ENCODE results near the gene CYLD. TPM values are rescaled to one million over a fixed set of nuclear protein-coding genes. Genes with fewer than 3 reads are reported as not detected.
A peak's percentile ranks its signal among the peaks of the same experiment; 100 is the strongest.

The CYLD gene
- total RNA-seq, 1 experiment from 2014 or later, result 5.2 TPM

DNA sequence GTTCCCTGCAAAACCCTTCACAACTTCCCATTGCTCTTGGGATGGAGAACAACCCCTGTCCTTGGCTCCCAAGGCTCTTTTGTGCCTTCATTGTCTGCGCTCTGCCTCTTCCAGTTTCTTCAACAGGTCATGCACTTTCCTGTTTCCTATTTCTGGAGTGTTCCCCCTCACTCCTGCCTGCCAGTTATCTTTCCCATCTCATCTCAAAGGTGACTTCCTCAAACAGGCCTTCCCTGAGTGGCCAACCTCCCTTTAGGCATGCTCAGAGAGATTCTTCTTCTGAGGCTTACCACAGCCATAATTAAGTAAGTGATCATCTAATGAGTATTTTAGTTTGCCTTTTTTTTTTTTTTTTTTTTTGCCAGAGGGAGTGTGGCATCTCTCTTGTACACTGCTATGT is 2.9 kb upstream of the CYLD start:
- DNase-seq (ENCODE audit: low spot score), result no peak

- DNase-seq (ENCODE audit: low spot score), result no peak
Measured at GRCh38 chr16:50740736-50741135, 1.1 kb upstream of the CYLD start.

DNA sequence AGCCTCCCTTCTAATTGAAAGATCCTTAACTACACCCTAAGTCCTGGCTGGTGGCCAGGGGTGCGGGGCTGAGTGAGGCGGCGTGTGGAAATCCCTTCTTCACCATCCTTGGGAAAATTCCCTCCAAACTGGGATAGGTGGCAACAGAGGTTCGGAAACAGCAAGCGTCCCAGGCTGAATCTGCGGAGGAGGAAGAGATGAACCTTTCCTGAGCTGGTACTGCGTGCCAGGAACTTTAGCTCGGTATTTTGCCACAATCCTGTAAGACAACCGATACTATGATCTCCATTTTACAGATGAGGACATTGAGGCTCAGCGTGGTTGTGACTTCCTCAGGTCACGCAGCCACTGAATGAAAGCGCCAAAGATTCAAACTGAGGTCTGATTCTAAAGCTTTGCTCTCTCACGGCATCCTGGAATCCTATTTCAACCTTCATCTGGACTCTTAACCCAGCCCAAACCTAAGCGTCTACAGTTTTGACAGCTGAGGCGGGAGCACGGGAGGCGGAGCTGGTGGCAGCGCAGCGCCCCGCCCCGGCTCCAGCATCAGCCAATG is 583 bp upstream of the CYLD start:
- DNase-seq (ENCODE audit: low spot score), result no peak

GRCh38 chr16:50742576-50743200 is 802 bp downstream of the CYLD start:
- no peak for DNase-seq (ENCODE audit: low spot score)

DNA sequence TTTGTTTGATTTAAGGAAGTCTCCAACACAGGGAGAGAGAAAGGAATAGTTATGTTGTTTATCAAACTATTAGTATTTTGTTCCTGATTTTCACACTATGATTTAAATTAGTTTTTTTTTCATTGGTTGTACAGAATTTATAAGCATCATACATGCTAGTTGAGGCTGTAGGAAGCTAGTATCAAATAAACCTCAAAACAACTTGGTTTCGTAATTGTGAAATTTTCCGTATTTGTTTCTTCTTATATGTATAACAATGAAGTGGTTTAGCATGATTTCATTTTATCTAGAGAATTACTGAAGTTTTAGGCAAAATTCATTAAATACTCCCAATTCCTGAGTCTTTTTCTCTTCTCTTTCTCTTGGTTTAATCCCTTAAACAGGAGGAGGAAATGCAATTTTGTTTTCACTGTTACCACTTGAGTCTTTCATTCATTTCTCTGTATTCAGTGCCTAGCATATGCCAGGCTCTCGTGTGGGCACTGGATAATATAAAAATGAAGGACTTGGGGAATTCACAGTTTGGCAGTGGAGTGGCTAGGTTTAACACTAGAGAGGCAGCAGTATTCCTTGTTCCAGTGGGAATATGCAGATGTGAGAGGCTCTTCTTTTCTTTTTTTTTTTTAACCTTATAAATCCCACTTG is 1.8 kb downstream of the CYLD start:
- no peak for DNase-seq (ENCODE audit: low spot score)

GRCh38 chr16:50744881-50745280 is 3.0 kb downstream of the CYLD start:
- no peak for DNase-seq (ENCODE audit: low spot score)

- DNase-seq (ENCODE audit: low spot score), result no peak
Measured at GRCh38 chr16:50745940-50746339, 4.1 kb downstream of the CYLD start.

- DNase-seq (ENCODE audit: low spot score), result peak; percentile 24
Measured at GRCh38 chr16:50747207-50747956, 5.5 kb downstream of the CYLD start.

DNA sequence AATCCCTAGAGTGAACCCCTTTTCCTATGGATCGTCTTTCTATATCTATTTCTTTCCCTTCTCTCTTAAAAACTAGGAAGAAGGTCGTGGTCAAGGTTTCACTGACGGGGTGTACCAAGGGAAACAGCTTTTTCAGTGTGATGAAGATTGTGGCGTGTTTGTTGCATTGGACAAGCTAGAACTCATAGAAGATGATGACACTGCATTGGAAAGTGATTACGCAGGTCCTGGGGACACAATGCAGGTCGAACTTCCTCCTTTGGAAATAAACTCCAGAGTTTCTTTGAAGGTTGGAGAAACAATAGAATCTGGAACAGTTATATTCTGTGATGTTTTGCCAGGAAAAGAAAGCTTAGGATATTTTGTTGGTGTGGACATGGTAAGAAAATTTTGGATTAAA is 9.6 kb downstream of the CYLD start:
- DNase-seq (ENCODE audit: low spot score), result no peak

DNA sequence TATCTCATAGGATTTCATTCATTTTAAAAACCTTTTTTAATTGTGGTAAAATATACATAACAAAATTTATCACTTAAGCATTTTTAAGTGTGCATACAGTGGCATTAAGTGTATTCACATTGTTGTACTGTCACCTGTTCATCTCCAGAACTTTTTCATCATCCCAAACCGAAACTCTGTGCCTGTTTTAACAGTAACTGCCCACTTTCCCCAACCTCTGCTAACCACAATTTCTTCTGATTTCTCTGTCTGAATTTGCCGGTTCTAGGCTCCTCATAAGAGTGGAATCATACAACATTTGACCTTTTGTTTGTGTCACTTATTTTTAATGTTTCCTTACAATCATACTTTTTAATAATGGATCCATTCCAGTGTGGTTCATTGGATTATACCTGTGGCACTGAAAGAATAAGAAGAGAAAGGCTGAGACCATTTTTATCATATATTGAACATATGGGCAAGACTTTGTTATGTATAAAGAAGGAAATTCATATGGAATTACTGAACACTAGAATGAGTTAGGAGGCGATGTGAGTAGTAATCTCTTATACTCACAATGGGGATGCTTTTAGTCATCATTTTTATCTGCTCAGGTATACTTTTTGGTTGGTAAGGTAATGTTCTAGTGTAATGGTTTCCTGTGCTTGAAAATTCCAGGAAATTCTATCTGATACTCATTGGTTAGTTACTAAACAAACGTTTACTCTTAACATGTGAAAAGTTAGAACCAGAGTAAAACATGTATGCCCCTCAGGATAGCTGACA is 10.8 kb downstream of the CYLD start:
- DNase-seq (ENCODE audit: low spot score), result no peak

DNA sequence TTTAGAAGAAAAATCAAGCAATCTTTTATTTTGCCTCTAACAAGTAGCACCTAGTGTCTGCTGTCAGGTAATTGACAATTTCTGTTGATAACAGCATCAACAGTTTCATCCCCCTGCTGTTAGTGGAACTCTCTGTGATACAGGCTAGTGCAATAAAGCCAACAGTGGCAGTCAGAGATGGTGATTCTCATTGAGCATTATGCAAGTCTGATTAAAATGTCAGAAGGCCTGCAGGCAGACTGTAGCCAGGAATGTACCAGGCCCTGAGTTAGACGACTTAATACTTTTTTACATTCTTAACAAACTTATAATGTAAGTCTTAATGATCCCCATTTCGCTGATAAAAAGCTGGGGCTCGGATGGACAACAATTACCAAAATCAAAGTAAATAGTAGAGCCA is 14.6 kb downstream of the CYLD start:
- no peak for DNase-seq (ENCODE audit: low spot score)

GRCh38 chr16:50761267-50761666 is 19.4 kb downstream of the CYLD start:
- no peak for DNase-seq (ENCODE audit: low spot score)

DNA sequence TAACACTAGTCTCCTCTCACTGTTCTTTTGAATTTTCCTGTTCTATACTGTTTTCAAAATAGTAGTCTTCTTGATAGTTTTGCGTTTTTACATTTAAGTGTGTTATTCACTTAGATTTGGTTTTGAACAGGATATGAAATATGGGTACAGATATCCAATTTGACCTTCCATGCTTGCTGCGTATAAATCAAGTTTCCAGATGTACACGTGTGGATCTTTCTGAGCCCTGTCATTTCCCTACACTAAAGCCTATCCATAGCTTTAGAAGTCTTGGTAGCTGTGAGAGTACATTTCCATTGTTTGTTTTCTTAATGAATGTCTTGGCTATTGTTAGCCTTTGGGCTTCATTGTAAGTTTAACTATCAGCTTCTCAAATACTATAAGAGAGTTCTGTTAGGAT is 20.4 kb downstream of the CYLD start:
- DNase-seq (ENCODE audit: low spot score), result no peak

DNA sequence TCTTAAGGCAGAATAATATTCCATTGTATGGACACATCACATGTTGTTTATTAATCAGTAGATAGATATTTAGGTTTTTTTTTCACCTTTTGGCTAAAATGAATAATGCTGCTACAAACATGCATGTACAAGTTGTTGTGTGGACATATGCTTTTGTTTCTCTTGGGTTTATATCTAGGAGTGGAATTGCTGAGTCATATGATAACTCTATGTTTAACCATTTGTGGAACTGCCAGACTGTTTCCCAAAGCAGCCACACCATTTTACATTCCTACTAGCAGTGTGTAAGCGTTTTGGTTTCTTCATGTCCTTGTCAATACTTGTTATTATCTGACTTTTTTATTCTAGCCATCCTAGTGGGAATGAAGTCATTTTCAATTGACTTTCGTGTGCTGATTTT is 21.3 kb downstream of the CYLD start:
- DNase-seq (ENCODE audit: low spot score), result no peak

DNA sequence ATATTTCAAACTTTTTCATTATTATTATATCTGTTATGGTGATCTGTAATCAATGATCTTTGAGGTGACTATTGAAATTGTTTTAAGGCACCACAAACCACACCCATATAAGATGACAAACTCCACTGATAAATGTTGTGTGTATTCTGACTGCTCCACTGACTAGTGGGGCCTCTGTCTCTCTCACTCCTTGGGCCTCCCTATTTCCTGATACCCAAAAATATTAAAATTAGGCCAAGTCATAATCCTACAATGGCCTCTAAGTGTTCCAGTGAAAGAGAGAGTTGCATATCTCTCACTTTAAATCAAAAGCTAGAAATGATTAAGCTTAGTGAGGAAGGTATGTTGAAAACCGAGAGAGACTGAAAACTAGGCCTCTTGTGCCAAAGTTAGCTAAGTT is 23.4 kb downstream of the CYLD start:
- no peak for DNase-seq (ENCODE audit: low spot score)

GRCh38 chr16:50765861-50766260 is 24.0 kb downstream of the CYLD start:
- no peak for DNase-seq (ENCODE audit: low spot score)

DNA sequence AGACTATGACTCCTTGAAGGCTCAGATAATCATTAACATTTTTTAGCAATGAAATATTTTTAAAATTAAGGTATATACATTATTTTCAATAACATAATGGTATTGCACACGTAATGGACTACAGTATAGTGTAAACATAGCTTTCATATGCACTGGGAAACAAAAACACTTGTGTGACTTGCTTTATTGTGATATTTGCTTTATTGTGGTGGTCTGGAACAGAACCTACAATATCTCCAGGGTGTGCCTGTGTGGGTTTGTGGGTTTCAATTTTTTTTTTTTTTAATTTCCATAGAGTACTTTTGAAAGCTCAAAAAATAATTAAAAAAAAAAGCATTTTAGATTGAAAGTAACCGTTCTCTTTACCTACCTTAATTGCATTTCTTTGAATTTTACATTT is 25.3 kb downstream of the CYLD start:
- DNase-seq (ENCODE audit: low spot score), result no peak

DNA sequence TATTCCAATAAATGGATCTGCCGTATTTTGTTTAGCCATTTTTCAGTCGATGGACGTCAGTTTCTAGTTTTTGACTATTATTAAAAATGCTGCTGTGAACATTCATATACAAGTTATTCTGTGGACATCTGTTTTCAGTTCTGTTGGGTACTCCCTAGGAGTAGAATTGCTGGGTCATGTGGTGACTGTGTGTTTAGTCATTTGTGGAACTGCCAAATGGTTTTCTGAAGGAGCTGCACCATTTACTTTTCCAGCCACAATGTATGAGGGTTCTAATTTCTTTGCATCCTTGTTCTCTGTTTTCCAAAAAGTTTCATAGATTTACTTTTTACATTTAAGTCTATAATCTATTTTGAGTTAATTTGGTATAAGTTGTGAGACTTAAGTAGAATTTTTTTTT is 29.5 kb downstream of the CYLD start:
- no peak for DNase-seq (ENCODE audit: low spot score)

DNA sequence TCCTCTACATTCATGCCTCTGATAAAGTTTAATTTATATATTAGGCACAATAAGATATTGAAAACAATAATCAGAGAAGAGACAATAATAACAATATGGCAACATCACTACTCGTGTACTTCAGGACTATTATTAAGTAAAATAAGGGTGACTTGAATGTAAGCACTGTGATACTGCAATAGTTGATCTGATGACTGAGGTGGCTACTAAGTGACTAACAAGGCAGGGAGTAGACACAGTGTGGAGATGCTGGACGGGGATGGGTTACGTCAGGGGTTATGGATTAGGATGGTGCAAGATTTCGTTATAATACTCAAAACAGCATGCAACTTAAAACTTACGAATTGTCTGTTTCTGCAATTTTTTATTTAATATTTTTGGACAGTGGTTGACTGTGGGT is 32.5 kb downstream of the CYLD start:
- no peak for DNase-seq (ENCODE audit: low spot score)

DNA sequence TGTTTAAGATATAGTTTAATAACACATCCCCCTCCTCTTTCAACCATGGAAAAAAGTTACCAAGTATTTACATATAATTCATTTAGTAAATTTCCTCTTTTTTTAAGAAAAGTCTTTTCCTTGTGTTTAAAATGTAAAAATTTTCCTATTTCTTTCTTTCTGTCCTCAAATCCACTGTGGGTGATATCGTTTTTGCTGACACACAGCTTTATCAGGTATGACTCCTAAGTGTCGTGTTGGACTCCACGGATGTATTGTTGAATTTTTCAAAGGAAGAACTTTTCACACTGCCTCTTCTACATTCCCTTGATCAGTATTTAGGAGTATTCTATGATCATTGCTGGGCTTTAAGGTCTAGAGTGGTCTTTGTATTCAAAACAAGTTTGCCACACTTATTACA is 33.1 kb downstream of the CYLD start:
- no peak for DNase-seq (ENCODE audit: low spot score)

DNA sequence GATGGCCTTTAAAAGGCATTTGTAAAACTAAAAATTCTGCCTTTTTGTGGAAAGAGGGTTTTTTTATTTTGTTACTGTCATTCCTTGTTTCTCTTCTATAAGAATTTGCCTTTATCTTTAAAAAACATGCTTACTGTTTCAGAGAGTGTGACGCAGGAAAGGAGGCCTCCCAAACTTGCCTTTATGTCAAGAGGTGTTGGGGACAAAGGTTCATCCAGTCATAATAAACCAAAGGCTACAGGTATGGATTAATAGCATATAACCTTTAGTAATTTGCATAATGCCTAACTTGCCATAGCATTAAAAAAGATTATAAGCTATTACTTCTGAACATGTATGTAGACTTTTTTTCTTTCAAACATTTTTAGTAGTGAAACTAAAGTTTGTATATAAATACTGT is 34.2 kb downstream of the CYLD start:
- DNase-seq (ENCODE audit: low spot score), result no peak

Data from HT-29 (cell line).